HL-60/S4 (cell line): ENCODE results near the gene MRPL48.

Experiments
- in situ Hi-C: fragments of 300-500 bp; cut with MboI; formaldehyde crosslinking; loops from 2 replicates; pipeline ENCODE4 v1.14.3; 2022; ENCODE audit warnings: low sequenced_read_pairs

The MRPL48 gene

DNA sequence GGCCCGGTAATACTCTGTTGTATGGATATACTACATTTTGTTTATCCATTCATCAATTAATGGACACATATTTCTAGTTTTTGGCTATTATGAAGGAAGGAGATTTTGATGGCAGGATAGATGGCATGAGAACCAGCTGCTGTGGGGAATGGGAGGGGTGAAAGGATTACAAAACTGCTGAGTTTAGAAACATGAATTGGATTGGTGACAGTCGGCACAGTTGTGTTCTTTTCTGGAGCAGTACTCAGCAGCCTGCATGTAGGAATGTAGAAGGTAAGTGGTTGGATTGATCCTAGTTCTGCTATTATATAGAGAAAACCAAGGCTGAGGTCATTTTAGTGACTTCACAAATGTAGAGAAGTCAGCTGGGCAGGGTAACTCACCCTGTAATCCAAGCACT lies 96.2 kb downstream of the MRPL48 start:
- in situ Hi-C loops: no loop called here

DNA sequence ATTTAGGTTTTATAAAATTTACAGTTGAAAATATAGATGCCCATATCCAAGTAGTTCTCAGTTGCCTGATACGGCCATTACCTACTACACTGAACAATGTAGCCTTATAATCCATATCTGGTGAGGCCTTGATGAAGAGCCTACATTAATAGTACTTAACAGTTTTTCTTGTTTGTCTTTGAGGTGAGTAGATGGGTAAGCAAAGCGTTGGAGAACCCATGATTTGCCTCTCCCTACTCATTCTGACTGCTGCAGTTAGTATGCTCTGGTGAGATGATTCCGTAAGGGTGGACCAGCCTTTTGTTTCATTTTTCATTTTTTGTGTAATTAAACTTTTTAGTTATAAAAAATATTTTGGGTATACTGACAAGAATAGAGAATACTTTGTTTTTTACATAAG lies 100.6 kb downstream of the MRPL48 start:
- in situ Hi-C loops: no loop called here

DNA sequence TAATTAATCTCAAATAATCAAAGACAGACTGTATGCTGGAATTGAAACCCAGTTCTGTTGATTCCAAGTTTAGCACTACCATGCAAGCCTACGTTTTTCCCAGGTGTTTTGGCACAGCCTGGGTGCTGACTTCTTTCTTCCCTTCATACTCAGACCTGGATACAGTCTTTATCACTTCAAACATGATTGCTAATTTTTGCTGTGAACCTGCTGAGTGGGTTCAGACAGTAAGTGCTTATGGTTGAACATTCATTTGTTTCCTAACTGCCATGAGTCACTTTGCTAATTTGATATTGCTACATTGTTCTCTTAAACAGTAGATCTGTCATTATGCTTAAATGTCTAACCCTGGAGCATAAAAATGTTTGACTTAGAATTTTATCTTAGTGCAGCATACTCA lies 101.3 kb downstream of the MRPL48 start:
- in situ Hi-C loops: no loop called here

DNA sequence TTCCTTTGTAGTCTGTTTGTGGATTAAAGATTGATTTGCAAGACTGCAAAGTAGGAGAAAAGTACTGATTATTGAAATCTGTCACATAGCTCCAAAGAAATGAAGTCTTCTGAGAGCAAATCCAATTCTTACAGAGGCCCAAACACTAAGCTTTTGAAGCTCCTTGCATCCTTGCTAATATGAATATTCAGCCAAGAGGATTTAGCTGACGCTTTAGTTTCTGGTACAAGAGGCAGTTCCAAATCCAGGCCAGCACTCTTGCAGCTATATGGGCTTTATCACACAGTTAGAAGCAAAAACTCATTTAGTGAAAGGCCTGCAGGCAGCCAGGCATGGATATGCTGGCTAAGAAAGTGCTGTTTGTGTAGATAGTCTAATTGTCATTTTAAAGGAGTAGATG lies 101.9 kb downstream of the MRPL48 start:
- in situ Hi-C loops: no loop called here

DNA sequence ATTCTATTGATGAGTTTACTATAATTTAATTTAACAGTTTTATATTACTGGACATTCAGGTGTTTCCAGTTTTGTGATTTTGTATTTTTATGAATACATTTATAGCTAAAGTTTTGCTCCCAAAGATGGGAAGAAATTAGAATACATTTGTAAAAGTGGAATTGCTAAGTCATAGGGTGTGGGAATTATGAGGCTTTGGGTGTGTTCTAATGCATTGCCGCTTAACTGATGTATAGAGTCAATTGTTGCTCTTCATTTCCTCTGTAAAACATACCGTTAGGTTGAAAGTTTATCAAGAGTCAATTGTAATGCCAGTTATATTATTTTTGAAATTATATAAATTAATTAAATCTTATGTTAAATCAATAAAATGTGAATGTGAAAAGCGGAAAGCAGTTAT lies 105.4 kb downstream of the MRPL48 start:
- in situ Hi-C loops: no loop called here

DNA sequence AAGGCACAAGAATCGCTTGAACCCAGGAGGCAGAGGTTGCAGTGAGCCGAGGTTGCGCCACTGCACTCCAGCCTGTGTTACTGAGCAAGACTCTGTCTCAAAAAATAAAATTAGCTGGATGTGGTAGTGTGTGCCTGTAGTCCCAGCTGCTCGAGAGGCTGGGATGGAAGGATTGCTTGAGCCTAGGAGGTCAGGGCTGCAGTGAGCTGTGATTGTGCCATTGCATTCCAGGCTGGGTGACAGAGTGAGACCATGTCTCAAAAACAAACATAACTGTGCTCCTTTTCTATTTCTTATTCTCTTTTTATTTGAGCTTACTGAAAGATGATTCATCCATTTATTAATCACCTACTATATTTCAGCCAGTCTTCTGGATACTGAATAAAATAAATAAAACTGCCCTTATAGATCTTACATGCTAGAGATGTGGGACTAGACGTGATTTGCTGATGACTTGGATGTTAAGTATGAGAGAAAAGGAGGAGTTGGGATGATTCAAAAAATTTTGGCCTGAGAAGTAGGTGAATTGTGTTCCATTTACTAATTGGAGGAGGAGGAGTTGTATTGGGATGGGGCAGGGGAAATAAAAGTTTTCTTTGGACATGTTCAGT lies 107.2 kb downstream of the MRPL48 start:
- in situ Hi-C loops: no loop called here

DNA sequence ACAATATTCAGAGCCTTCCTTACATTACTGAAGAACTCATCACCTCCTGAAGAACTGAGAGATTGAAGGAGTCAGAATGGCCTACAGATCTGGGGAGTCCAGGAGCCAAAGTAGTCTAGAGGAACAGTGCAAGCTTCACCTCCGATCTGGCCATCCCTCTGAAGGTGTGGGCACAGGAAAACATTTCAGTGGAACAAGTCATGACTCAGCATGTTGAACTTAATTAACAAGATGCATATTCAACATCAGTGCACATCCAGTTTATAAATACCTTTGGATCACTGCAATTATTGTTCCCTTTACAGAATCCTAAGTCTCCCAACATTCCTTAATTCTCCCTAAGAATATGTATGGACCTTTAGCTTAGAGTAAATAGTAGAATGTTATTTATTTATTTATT lies 114.6 kb downstream of the MRPL48 start:
- in situ Hi-C loops: no loop called here

DNA sequence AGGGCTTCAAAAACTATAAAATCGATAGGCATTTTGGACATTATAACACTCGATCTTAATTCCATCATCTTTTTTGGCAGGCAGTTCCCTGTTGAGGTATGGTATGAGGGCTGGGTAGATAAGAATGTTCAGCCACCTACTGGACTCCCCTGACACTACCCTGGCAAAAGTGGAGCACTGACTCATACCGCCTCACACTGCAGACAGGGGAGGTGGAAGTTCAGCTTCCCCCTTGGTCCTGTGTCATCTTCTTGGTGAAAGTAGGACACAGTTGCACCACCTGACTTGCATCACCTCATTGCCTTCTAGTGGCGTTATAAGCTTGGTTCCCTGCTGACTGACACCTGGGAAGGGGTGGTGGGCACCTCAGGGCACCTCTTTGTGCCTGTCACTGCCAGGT lies 119.5 kb downstream of the MRPL48 start:
- in situ Hi-C loops: no loop called here

DNA sequence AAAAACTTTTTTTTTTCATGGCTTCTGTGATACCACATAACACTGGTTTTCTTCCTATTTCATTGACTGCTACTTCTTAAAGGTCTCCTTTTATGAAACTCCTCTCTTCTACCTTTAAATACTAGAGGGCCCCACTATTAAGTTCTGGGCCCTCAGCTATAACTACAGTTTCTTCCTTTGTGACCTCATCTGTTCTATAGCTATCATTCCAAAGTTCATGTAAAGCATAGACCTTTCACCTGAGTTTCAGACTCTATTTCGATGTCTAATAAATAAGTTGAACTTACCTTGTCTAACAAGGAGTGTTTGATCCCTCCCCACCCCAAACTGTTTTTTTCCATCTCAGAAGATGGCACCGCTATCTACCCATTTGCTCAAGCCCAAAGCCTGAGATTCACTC lies 124.4 kb downstream of the MRPL48 start:
- in situ Hi-C loops: no loop called here

DNA sequence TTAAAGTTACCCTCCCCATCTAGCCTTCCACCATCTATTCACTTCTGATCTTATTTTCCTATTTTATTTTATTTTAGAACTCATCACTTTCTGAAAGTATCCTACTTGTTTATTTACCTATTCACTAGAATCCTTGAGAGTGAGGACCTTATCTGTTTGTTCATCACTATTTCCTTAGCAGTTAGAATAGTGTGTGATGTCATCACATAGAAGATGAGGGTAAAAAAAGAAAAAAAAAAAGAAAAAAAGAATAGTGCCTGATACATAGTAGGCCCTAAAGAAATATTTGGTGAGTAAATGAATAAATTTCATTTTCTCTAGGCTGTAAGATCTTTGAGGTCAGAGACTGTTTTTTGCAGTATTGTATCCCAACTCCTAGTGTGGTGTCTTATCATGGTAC lies 125.8 kb downstream of the MRPL48 start:
- in situ Hi-C loops: no loop called here

DNA sequence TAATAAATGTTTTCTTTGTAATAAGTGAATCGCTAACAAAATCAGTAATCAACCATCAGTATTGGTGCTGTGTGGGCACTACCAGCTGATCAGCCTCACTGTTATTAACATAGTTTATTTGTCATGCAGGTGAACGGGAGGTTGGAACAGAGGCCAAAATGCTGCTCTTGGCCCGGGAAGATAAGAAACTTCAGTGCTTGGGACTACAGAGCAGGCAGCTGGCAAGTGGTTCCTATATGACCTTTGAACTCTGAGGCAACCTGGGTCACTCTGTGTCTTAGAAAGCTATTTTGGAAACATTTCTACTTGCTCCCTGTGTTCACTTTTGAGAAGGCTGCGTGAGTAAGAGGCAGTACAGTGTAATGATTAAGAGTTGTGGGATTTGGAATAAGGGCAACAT lies 126.6 kb downstream of the MRPL48 start:
- in situ Hi-C loops: no loop called here
